Stimulated activated CD8-positive, alpha-beta memory T cell treated with anti-CD3 and anti-CD28 coated beads, Interleukin-4, amount 100 ng/mL, for 4 hours (primary cell): ENCODE data around the gene USB1.

Experiments
- DNase-seq, 2 donors: peaks; one replicate each; pipeline ENCODE4 v3.0.0-alpha.2; 2020; ENCODE audit warnings: low read depth in 2 of 2, low spot score in 1 of 2

Gene USB1

GRCh38 chr16:58031016-58031800 is 30.0 kb downstream of the USB1 start:
- no peak for DNase-seq

GRCh38 chr16:58032710-58033293 is 31.6 kb downstream of the USB1 start:
- DNase-seq, result no peak

- DNase-seq, result no peak
These were observed 33.0 kb downstream of the USB1 start for GRCh38 chr16:58034128-58034685.

GRCh38 chr16:58034774-58035173 is 33.6 kb downstream of the USB1 start:
- no peak for DNase-seq

- no peak for DNase-seq
These were observed 34.4 kb downstream of the USB1 start for GRCh38 chr16:58035356-58036170.

- DNase-seq, result no peak
These were observed 35.7 kb downstream of the USB1 start for GRCh38 chr16:58036943-58037342.

- no peak for DNase-seq
These were observed 36.3 kb downstream of the USB1 start for GRCh38 chr16:58037365-58038057.

- no peak for DNase-seq
These were observed 37.0 kb downstream of the USB1 start for GRCh38 chr16:58038219-58038641.

- DNase-seq, result no peak
These were observed 38.8 kb downstream of the USB1 start for GRCh38 chr16:58039829-58040495.

- DNase-seq, result no peak
These were observed 39.3 kb downstream of the USB1 start for GRCh38 chr16:58040496-58040846.

GRCh38 chr16:58040945-58041627 is 39.9 kb downstream of the USB1 start:
- DNase-seq, result no peak

- DNase-seq, result no peak
These were observed 40.4 kb downstream of the USB1 start for GRCh38 chr16:58041628-58041955.

GRCh38 chr16:58042001-58042885 is 41.0 kb downstream of the USB1 start:
- no peak for DNase-seq

GRCh38 chr16:58042886-58043515 is 41.8 kb downstream of the USB1 start:
- no peak for DNase-seq

- no peak for DNase-seq
These were observed 42.5 kb downstream of the USB1 start for GRCh38 chr16:58043571-58044155.

- no peak for DNase-seq
These were observed 43.2 kb downstream of the USB1 start for GRCh38 chr16:58044266-58045019.

GRCh38 chr16:58045096-58045495 is 43.9 kb downstream of the USB1 start:
- no peak for DNase-seq
